Astrocyte (in vitro differentiated cells and primary cell): ENCODE results near the gene PEX19.

Experiments
- CTCF ChIP-seq: IDR thresholded peaks from 2 replicates; pipeline ENCODE4 v1.5.1; 2011; ENCODE audit warnings: low read depth, mild to moderate bottlenecking, inconsistent platforms, low read length, moderate library complexity; ENCODE audit not compliant: insufficient read depth
- EZH2 ChIP-seq: IDR thresholded peaks from 2 replicates; pipeline ENCODE4 v1.6.1; 2012; ENCODE audit warnings: mild to moderate bottlenecking, low read length, inconsistent platforms; ENCODE audit not compliant: insufficient read depth

- TF ChIP-seq CTCF: no peak
- no peak for TF ChIP-seq EZH2
Observed at GRCh38 chr1:160325252-160325651, 40.3 kb upstream of the PEX19 start.
